PC-9 (cell line): ENCODE data around the gene PPM1F. TPM values are rescaled to one million over a fixed set of nuclear protein-coding genes. Genes with fewer than 3 reads are reported as not detected.

Experiments used
- BruUV-seq: library from RNA; stranded (reverse); fragments of 400-500 nt; replicated peaks from 2 replicates; lab custom pipeline; 2021; lab: Mats Ljungman, UMichigan
- CTCF ChIA-PET: fragments of 300-600 bp; sonication (Branson Sonifier 250); formaldehyde crosslinking; loops from one replicate; lab custom pipeline; 2022; ENCODE audit warnings: antibody characterized with exemption; lab: Charles Lee
- POLR2A ChIA-PET: fragments of 300-600 bp; sonication (Branson Sonifier 250); formaldehyde crosslinking; loops from one replicate; lab custom pipeline; 2022; ENCODE audit warnings: antibody characterized with exemption; ENCODE audit not compliant: unreplicated experiment; lab: Charles Lee
- DNase-seq, 2 experiments: peaks; one replicate each; pipeline versions ENCODE4 v3.0.0 to v3.0.0-alpha.2; 2015 to 2022; ENCODE audit warnings: mixed read lengths in 1 of 2
- H2AFZ ChIP-seq: fragments of 200-600 bp; sonication (generic); 2 replicates; pipeline ENCODE4 v1.8.1; 2017; ENCODE audit warnings: antibody characterized with exemption
- H3F3A ChIP-seq: fragments of 200-600 bp; sonication (generic); 2 replicates; pipeline ENCODE4 v1.8.1; 2017; ENCODE audit warnings: antibody characterized with exemption, mild to moderate bottlenecking, low read depth; ENCODE audit not compliant: insufficient read depth
- H3K27ac ChIP-seq: fragments of 200-600 bp; sonication (generic); 2 replicates; pipeline ENCODE4 v1.6.1; 2016; ENCODE audit warnings: mixed run types
- H3K27me3 ChIP-seq: fragments of 200-600 bp; sonication (generic); 2 replicates; pipeline ENCODE4 v1.6.1; 2016; ENCODE audit warnings: low read depth, mixed run types; ENCODE audit not compliant: insufficient read depth
- H3K36me3 ChIP-seq: fragments of 200-600 bp; sonication (generic); 2 replicates; pipeline ENCODE4 v1.6.1; 2016; ENCODE audit warnings: low read depth, mixed run types
- H3K4me1 ChIP-seq: fragments of 200-600 bp; sonication (generic); replicated peaks from 2 replicates; pipeline ENCODE4 v1.6.1; 2016; ENCODE audit warnings: mixed run types; ENCODE audit not compliant: insufficient read depth
- H3K4me2 ChIP-seq: fragments of 200-600 bp; sonication (generic); 2 replicates; pipeline ENCODE4 v1.6.1; 2017; ENCODE audit warnings: mixed run types
- H3K4me3 ChIP-seq: fragments of 200-600 bp; sonication (generic); 2 replicates; pipeline ENCODE4 v1.6.1; 2016; ENCODE audit warnings: mixed run types
- H3K79me2 ChIP-seq: fragments of 200-600 bp; sonication (generic); 2 replicates; pipeline ENCODE4 v1.6.1; 2017; ENCODE audit warnings: low read depth, mixed run types
- H3K9me2 ChIP-seq: fragments of 200-600 bp; sonication (generic); 2 replicates; pipeline ENCODE4 v1.8.1; 2017; ENCODE audit warnings: mild to moderate bottlenecking; ENCODE audit not compliant: insufficient read depth
- H3K9me3 ChIP-seq: fragments of 200-600 bp; sonication (generic); 2 replicates; pipeline ENCODE4 v1.8.1; 2016; ENCODE audit warnings: low read depth; ENCODE audit not compliant: insufficient read depth
- H4K20me1 ChIP-seq: fragments of 200-600 bp; sonication (generic); 2 replicates; pipeline ENCODE4 v1.8.1; 2017; ENCODE audit not compliant: insufficient read depth
- EZH2 ChIP-seq: fragments of 200-600 bp; sonication (generic); IDR thresholded peaks from 2 replicates; pipeline ENCODE4 v1.8.0; 2017; ENCODE audit warnings: antibody characterized with exemption, low read depth
- intact Hi-C: fragments of 100-400 bp; cut with micrococcal nuclease; formaldehyde crosslinking; loops from one replicate; pipeline ENCODE4 v1.10.0; 2022; ENCODE audit not compliant: unreplicated experiment
- total RNA-seq: library from RNA; stranded (reverse); gene quantifications from 2 replicates; pipeline ENCODE4 v1.2.3, GENCODE V29; 2021
- TF ChIP-seq, protein P1 (sequence below): fragments of 200-600 bp; sonication (generic); conservative IDR thresholded peaks from 2 replicates; pipeline ENCODE4 v1.6.1; 2017; ENCODE audit warnings: mixed run types, antibody characterized with exemption, mild to moderate bottlenecking, moderate library complexity

PPM1F gene
- total RNA-seq, 1 experiment from 2014 or later = 20.6 TPM

GRCh38 chr22:21971858-21972275 lies 19.2 kb upstream of the PPM1F start:
- DNase-seq = no peak
- Histone ChIP-seq H3K4me3 (no peak overlapping the region), H4K20me1 (no peaks in the 10 kb centered on the region), H3K36me3 (no peaks in the 10 kb centered on the region), H2AFZ (no peak overlapping the region), H3K27ac (no peak overlapping the region), H3K9me3 (no peaks in the 10 kb centered on the region), H3K9me2 (no peaks in the 10 kb centered on the region), H3K79me2 (no peaks in the 10 kb centered on the region), H3K4me1 (no peaks in the 10 kb centered on the region), H3K27me3 (no peaks in the 10 kb centered on the region), H3F3A (no peaks in the 10 kb centered on the region), H3K4me2 (no peak overlapping the region)
- TF ChIP-seq, protein P1, sequence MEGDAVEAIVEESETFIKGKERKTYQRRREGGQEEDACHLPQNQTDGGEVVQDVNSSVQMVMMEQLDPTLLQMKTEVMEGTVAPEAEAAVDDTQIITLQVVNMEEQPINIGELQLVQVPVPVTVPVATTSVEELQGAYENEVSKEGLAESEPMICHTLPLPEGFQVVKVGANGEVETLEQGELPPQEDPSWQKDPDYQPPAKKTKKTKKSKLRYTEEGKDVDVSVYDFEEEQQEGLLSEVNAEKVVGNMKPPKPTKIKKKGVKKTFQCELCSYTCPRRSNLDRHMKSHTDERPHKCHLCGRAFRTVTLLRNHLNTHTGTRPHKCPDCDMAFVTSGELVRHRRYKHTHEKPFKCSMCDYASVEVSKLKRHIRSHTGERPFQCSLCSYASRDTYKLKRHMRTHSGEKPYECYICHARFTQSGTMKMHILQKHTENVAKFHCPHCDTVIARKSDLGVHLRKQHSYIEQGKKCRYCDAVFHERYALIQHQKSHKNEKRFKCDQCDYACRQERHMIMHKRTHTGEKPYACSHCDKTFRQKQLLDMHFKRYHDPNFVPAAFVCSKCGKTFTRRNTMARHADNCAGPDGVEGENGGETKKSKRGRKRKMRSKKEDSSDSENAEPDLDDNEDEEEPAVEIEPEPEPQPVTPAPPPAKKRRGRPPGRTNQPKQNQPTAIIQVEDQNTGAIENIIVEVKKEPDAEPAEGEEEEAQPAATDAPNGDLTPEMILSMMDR = no peak
- TF ChIP-seq EZH2 = no peak
- ChIA-PET POLR2A (no interaction called here), CTCF (interaction anchor here (0.7 kb wide), 1 partner anchor 187 kb away, joined by 4 read pairs; no protein-coding TSS in a partner anchor)
- no TSS peak for BruUV-seq
- intact Hi-C loops = no loop called here

- Histone ChIP-seq H3F3A (no peaks in the 10 kb centered on the region), H3K4me2 (no peak overlapping the region), H3K79me2 (no peaks in the 10 kb centered on the region), H3K4me3 (no peak overlapping the region), H3K9me3 (no peaks in the 10 kb centered on the region), H3K36me3 (no peaks in the 10 kb centered on the region), H3K4me1 (no peaks in the 10 kb centered on the region), H2AFZ (no peak overlapping the region), H4K20me1 (no peaks in the 10 kb centered on the region), H3K9me2 (no peaks in the 10 kb centered on the region), H3K27ac (no peak overlapping the region), H3K27me3 (no peaks in the 10 kb centered on the region)
- no peak for DNase-seq
- no peak for TF ChIP-seq EZH2
- TF ChIP-seq, protein P1 = no peak
- intact Hi-C loops = no loop called here
- ChIA-PET POLR2A (no interaction called here), CTCF (no interaction called here)
- BruUV-seq = no TSS peak
These were observed 18.4 kb upstream of the PPM1F start for GRCh38 chr22:21970800-21971617.

- no peak for DNase-seq
- CTCF ChIA-PET = no interaction called here
- H3K36me3 ChIP-seq = no peaks in the 10 kb centered on the region
These were observed 17.6 kb upstream of the PPM1F start for GRCh38 chr22:21970037-21970799.

More at GRCh38 chr22:21970037-21970799, 17.6 kb upstream of the PPM1F start:
- Histone ChIP-seq H3K9me2 (no peaks in the 10 kb centered on the region), H3K9me3 (no peaks in the 10 kb centered on the region), H3K27ac (no peak overlapping the region), H4K20me1 (no peaks in the 10 kb centered on the region), H3K79me2 (no peaks in the 10 kb centered on the region), H3K27me3 (no peaks in the 10 kb centered on the region), H3K4me1 (no peaks in the 10 kb centered on the region), H2AFZ (no peak overlapping the region), H3K4me3 (no peak overlapping the region), H3K4me2 (no peak overlapping the region), H3F3A (no peaks in the 10 kb centered on the region)
- TF ChIP-seq, protein P1 = no peak
- no peak for TF ChIP-seq EZH2
- no TSS peak for BruUV-seq
- POLR2A ChIA-PET = no interaction called here
- intact Hi-C loops = no loop called here
